ENCODE results near the gene BAIAP2. TPM values are rescaled to one million over a fixed set of nuclear protein-coding genes. Genes with fewer than 3 reads are reported as not detected.

Gene BAIAP2
- total RNA-seq, 2 experiments from 2014 or later = 7.7 to 10.0 TPM

- H3K36me3 Mint-ChIP-seq = peaks cover 1% of the 10 kb centered on the region
- peaks cover 6% of the 10 kb centered on the region for H3K4me1 Mint-ChIP-seq
- H3K27ac Mint-ChIP-seq = no peak overlapping the region
- H3K9me3 Mint-ChIP-seq = no peaks in the 10 kb centered on the region
- peaks cover 17% of the 10 kb centered on the region for H3K27me3 Mint-ChIP-seq
- DNase-seq = no peak
- no peak overlapping the region for H3K4me3 Mint-ChIP-seq
These were observed 36.7 kb upstream of the BAIAP2 start for GRCh38 chr17:80998118-80998747.

- no peak for DNase-seq
- Mint-ChIP-seq H3K4me1 (peaks cover 9% of the 10 kb centered on the region), H3K27me3 (peaks cover 23% of the 10 kb centered on the region), H3K27ac (no peak overlapping the region), H3K4me3 (no peak overlapping the region), H3K9me3 (no peaks in the 10 kb centered on the region), H3K36me3 (peaks cover 1% of the 10 kb centered on the region)
These were observed 36.0 kb upstream of the BAIAP2 start for GRCh38 chr17:80998748-80999535.

- Mint-ChIP-seq H3K36me3 (peaks cover 1% of the 10 kb centered on the region), H3K27ac (no peak overlapping the region), H3K4me1 (peaks cover 12% of the 10 kb centered on the region), H3K27me3 (peaks cover 27% of the 10 kb centered on the region), H3K9me3 (no peaks in the 10 kb centered on the region), H3K4me3 (no peak overlapping the region)
- DNase-seq = no peak
These were observed 35.2 kb upstream of the BAIAP2 start for GRCh38 chr17:80999536-81000333.

- no peak overlapping the region for H3K27ac Mint-ChIP-seq
- H3K9me3 Mint-ChIP-seq = no peaks in the 10 kb centered on the region
- no peak overlapping the region for H3K4me3 Mint-ChIP-seq
- peaks cover 15% of the 10 kb centered on the region for H3K4me1 Mint-ChIP-seq
- peaks cover 1% of the 10 kb centered on the region for H3K36me3 Mint-ChIP-seq
- no peak for DNase-seq
- H3K27me3 Mint-ChIP-seq = peaks cover 31% of the 10 kb centered on the region
These were observed 34.7 kb upstream of the BAIAP2 start for GRCh38 chr17:81000334-81000630.

GRCh38 chr17:81000631-81001357 is 34.2 kb upstream of the BAIAP2 start:
- Mint-ChIP-seq H3K27me3 (peaks cover 31% of the 10 kb centered on the region), H3K4me1 (peaks cover 15% of the 10 kb centered on the region), H3K27ac (no peak overlapping the region), H3K4me3 (no peak overlapping the region), H3K36me3 (peaks cover 1% of the 10 kb centered on the region), H3K9me3 (no peaks in the 10 kb centered on the region)
- DNase-seq = no peak

GRCh38 chr17:81002013-81002384 is 33.0 kb upstream of the BAIAP2 start:
- DNase-seq = no peak
- Mint-ChIP-seq H3K36me3 (peaks cover 1% of the 10 kb centered on the region), H3K9me3 (no peaks in the 10 kb centered on the region), H3K4me3 (no peak overlapping the region), H3K27me3 (peaks cover 42% of the 10 kb centered on the region), H3K27ac (no peak overlapping the region), H3K4me1 (peaks cover 15% of the 10 kb centered on the region)

- peaks cover 42% of the 10 kb centered on the region for H3K27me3 Mint-ChIP-seq
- peaks cover 15% of the 10 kb centered on the region for H3K4me1 Mint-ChIP-seq
- H3K27ac Mint-ChIP-seq = no peak overlapping the region
- peaks cover 1% of the 10 kb centered on the region for H3K36me3 Mint-ChIP-seq
- no peaks in the 10 kb centered on the region for H3K9me3 Mint-ChIP-seq
- H3K4me3 Mint-ChIP-seq = peak overlapping the region; percentile 14
- DNase-seq = no peak
These were observed 32.3 kb upstream of the BAIAP2 start for GRCh38 chr17:81002409-81003361.

GRCh38 chr17:81003711-81004475 is 31.1 kb upstream of the BAIAP2 start:
- H3K9me3 Mint-ChIP-seq = no peaks in the 10 kb centered on the region
- peaks cover 1% of the 10 kb centered on the region for H3K36me3 Mint-ChIP-seq
- peaks cover 42% of the 10 kb centered on the region for H3K27me3 Mint-ChIP-seq
- DNase-seq = no peak
- H3K4me1 Mint-ChIP-seq = peaks cover 15% of the 10 kb centered on the region
- peak overlapping the region; percentile 22 for H3K4me3 Mint-ChIP-seq
- no peak overlapping the region for H3K27ac Mint-ChIP-seq

- Mint-ChIP-seq H3K27me3 (peaks cover 36% of the 10 kb centered on the region), H3K9me3 (peaks cover 6% of the 10 kb centered on the region), H3K27ac (no peak overlapping the region), H3K4me3 (no peak overlapping the region), H3K36me3 (peaks cover 1% of the 10 kb centered on the region), H3K4me1 (peaks cover 15% of the 10 kb centered on the region)
- DNase-seq = no peak
These were observed 28.1 kb upstream of the BAIAP2 start for GRCh38 chr17:81006891-81007290.

GRCh38 chr17:81008140-81008539 is 26.8 kb upstream of the BAIAP2 start:
- Mint-ChIP-seq H3K4me3 (no peak overlapping the region), H3K27ac (no peak overlapping the region), H3K9me3 (peaks cover 8% of the 10 kb centered on the region), H3K4me1 (peaks cover 9% of the 10 kb centered on the region), H3K36me3 (peaks cover 1% of the 10 kb centered on the region), H3K27me3 (peaks cover 26% of the 10 kb centered on the region)
- DNase-seq = no peak

GRCh38 chr17:81009136-81009535 is 25.8 kb upstream of the BAIAP2 start:
- no peak overlapping the region for H3K4me3 Mint-ChIP-seq
- peaks cover 1% of the 10 kb centered on the region for H3K36me3 Mint-ChIP-seq
- peaks cover 6% of the 10 kb centered on the region for H3K4me1 Mint-ChIP-seq
- no peak overlapping the region for H3K27ac Mint-ChIP-seq
- no peak for DNase-seq
- H3K27me3 Mint-ChIP-seq = peaks cover 19% of the 10 kb centered on the region
- H3K9me3 Mint-ChIP-seq = peaks cover 8% of the 10 kb centered on the region

GRCh38 chr17:81010935-81011334 is 24.0 kb upstream of the BAIAP2 start:
- peaks cover 9% of the 10 kb centered on the region for H3K27me3 Mint-ChIP-seq
- H3K4me1 Mint-ChIP-seq = no peaks in the 10 kb centered on the region
- no peak overlapping the region for H3K27ac Mint-ChIP-seq
- H3K36me3 Mint-ChIP-seq = peaks cover 1% of the 10 kb centered on the region
- DNase-seq = no peak
- no peak overlapping the region for H3K4me3 Mint-ChIP-seq
- peaks cover 8% of the 10 kb centered on the region for H3K9me3 Mint-ChIP-seq

GRCh38 chr17:81011951-81012350 is 23.0 kb upstream of the BAIAP2 start:
- Mint-ChIP-seq H3K27me3 (peaks cover under 1% of the 10 kb centered on the region), H3K4me3 (no peak overlapping the region), H3K36me3 (peaks cover 9% of the 10 kb centered on the region), H3K9me3 (peaks cover 11% of the 10 kb centered on the region), H3K4me1 (no peaks in the 10 kb centered on the region), H3K27ac (no peak overlapping the region)
- no peak for DNase-seq

All from activated naive CD8-positive, alpha-beta T cell treated with anti-CD3 and anti-CD28 coated beads for 36 hours (primary cell).